Endothelial cell of umbilical vein (primary cell): ENCODE results near the gene PPP6R1. TPM values are rescaled to one million over a fixed set of nuclear protein-coding genes. Genes with fewer than 3 reads are reported as not detected.

Experiments used
- BruUV-seq: library from RNA; stranded (reverse); fragments of 400-500 nt; replicated peaks from 2 replicates; lab custom pipeline; 2021; lab: Mats Ljungman, UMichigan
- CTCF ChIA-PET: fragments of 300-600, 350-600 bp; sonication (Branson Sonifier 250); formaldehyde crosslinking; loops from one replicate; lab custom pipeline; 2021; ENCODE audit warnings: antibody characterized with exemption, inconsistent platforms; lab: Charles Lee
- POLR2A ChIA-PET: fragments of 300-600, 350-600 bp; sonication (Branson Sonifier 250); formaldehyde crosslinking; loops from one replicate; lab custom pipeline; 2021; ENCODE audit warnings: antibody characterized with exemption, inconsistent platforms; lab: Charles Lee
- DNase-seq: peaks from one replicate; pipeline ENCODE4 v3.0.0-alpha.2; 2011; ENCODE audit warnings: low read depth, low spot score
- FAIRE-seq: peaks from 2 replicates; lab custom pipeline; 2011; peaks lifted over from hg19 to GRCh38; lab: Jason Lieb, UNC
- H2AFZ ChIP-seq: 2 replicates; pipeline ENCODE4 v1.6.0; 2012; ENCODE audit warnings: low read depth, low read length, control low read depth, inconsistent platforms
- H3K27ac ChIP-seq: 2 replicates; pipeline ENCODE4 v1.5.1; 2011; ENCODE audit warnings: low read depth, mild to moderate bottlenecking, control low read depth, low read length, moderate library complexity; ENCODE audit not compliant: insufficient read depth
- H3K27me3 ChIP-seq, 2 experiments: 2 replicates each; pipeline versions ENCODE4 v1.6.0 to v1.6.1; 2011; ENCODE audit warnings: low read length in 2 of 2, mixed read lengths in 1 of 2; ENCODE audit not compliant: control insufficient read depth in 2 of 2, insufficient read depth in 2 of 2
- H3K36me3 ChIP-seq, 2 experiments: 2 replicates in 1 of 2; 3 replicates in 1 of 2; pipeline ENCODE4 v1.5.1; 2011; ENCODE audit warnings: low read length in 2 of 2, mild to moderate bottlenecking in 1 of 2, moderate library complexity in 1 of 2; ENCODE audit not compliant: control insufficient read depth in 2 of 2, insufficient read depth in 2 of 2; ENCODE audit errors: extremely low read depth in 1 of 2
- H3K4me1 ChIP-seq: 3 replicates; pipeline ENCODE4 v1.5.1; 2011; ENCODE audit warnings: mild to moderate bottlenecking, low read length; ENCODE audit not compliant: control insufficient read depth, insufficient read depth; ENCODE audit errors: extremely low read depth
- H3K4me2 ChIP-seq: 2 replicates; pipeline ENCODE4 v1.6.1; 2011; ENCODE audit warnings: low read length, control low read depth, mixed read lengths; ENCODE audit not compliant: insufficient read depth
- H3K4me3 ChIP-seq, 3 experiments: fragments of 200-600 bp in 1 of 3; sonication (generic), shearing (Covaris generic) in 1 of 3; replicated peaks in 1 of 3; 2 replicates each; pipeline ENCODE4 v1.5.1; 2011 to 2016; ENCODE audit warnings: control low read depth in 3 of 3, low read length in 3 of 3, mild to moderate bottlenecking in 2 of 3, inconsistent platforms in 1 of 3, low read depth in 1 of 3, moderate library complexity in 1 of 3; ENCODE audit not compliant: insufficient read depth in 1 of 3
- H3K79me2 ChIP-seq: 2 replicates; pipeline ENCODE4 v1.6.0; 2012; ENCODE audit warnings: low read length, inconsistent platforms; ENCODE audit not compliant: control insufficient read depth, insufficient read depth
- H3K9ac ChIP-seq: replicated peaks from 2 replicates; pipeline ENCODE3; 2011; ENCODE audit warnings: low read length, control low read depth; ENCODE audit not compliant: insufficient read depth; ENCODE audit errors: extremely low read depth
- H3K9me1 ChIP-seq: replicated peaks from 3 replicates; pipeline ENCODE4 v1.6.0; 2011; ENCODE audit warnings: mild to moderate bottlenecking, low read length; ENCODE audit not compliant: control insufficient read depth, insufficient read depth; ENCODE audit errors: extremely low read depth
- H3K9me3 ChIP-seq: replicated peaks from 2 replicates; pipeline ENCODE4 v1.5.1; 2012; ENCODE audit warnings: low read length, inconsistent platforms; ENCODE audit not compliant: control insufficient read depth, insufficient read depth
- H4K20me1 ChIP-seq: replicated peaks from 2 replicates; pipeline ENCODE3; 2011; ENCODE audit warnings: mild to moderate bottlenecking, low read length; ENCODE audit not compliant: control insufficient read depth, insufficient read depth; ENCODE audit errors: extremely low read depth
- EZH2 ChIP-seq: IDR thresholded peaks from 2 replicates; pipeline ENCODE4 v1.6.1; 2012; ENCODE audit warnings: borderline replicate concordance, low read depth, mild to moderate bottlenecking, moderate library complexity, low read length, inconsistent platforms; ENCODE audit not compliant: severe bottlenecking
- FOS ChIP-seq: IDR thresholded peaks from 2 replicates; pipeline ENCODE4 v1.6.1; 2011; ENCODE audit warnings: mild to moderate bottlenecking, low read length, moderate library complexity, borderline replicate concordance; ENCODE audit not compliant: insufficient read depth
- GATA2 ChIP-seq: IDR thresholded peaks from 2 replicates; pipeline ENCODE4 v1.7.0; 2011; ENCODE audit warnings: low read depth, mild to moderate bottlenecking, moderate library complexity, mixed read lengths, low read length; ENCODE audit not compliant: insufficient read length, insufficient read depth
- JUN ChIP-seq: IDR thresholded peaks from 2 replicates; pipeline ENCODE4 v1.6.1; 2011; ENCODE audit warnings: borderline replicate concordance, low read depth; ENCODE audit not compliant: insufficient read length, insufficient read depth
- MAX ChIP-seq: IDR thresholded peaks from 2 replicates; pipeline ENCODE4 v1.6.1; 2011; ENCODE audit not compliant: insufficient read depth, insufficient read length
- MYC ChIP-seq: IDR thresholded peaks from one replicate; pipeline ENCODE4 v1.6.1; 2011; ENCODE audit warnings: mild to moderate bottlenecking, low read depth, low read length
- POLR2A ChIP-seq: IDR thresholded peaks from 2 replicates; pipeline ENCODE4 v1.6.1; 2012; ENCODE audit warnings: low read depth, mild to moderate bottlenecking, control low read depth, low read length
- POLR2AphosphoS5 ChIP-seq: IDR thresholded peaks from 2 replicates; pipeline ENCODE4 v1.6.1; 2012; ENCODE audit warnings: low read depth, mild to moderate bottlenecking, control low read depth, low read length, moderate library complexity; ENCODE audit not compliant: insufficient read depth
- dilution Hi-C: fragments of 300-500 bp; cut with MboI; formaldehyde crosslinking; loops from one replicate; pipeline ENCODE4 v1.15.0; 2019; ENCODE audit warnings: low sequenced_read_pairs; ENCODE audit not compliant: extremely low pct_ligation_motif_present
- intact Hi-C: fragments of 100-400 bp; cut with micrococcal nuclease; formaldehyde crosslinking; loops from one replicate; pipeline ENCODE4 v1.10.0; 2022
- polyA plus RNA-seq, 4 experiments: library from polyadenylated mRNA; depleted of rRNA in 3 of 4; stranded (reverse) in 3 of 4; unstranded in 1 of 4; fragments of >200 nt; gene quantifications; 2 replicates each; pipeline versions ENCODE4 v1.2.1 to v1.2.3, GENCODE V29; 2011 to 2012; ENCODE audit warnings: missing spikeins in 1 of 4
- total RNA-seq: library from RNA; stranded (reverse); gene quantifications from 2 replicates; pipeline ENCODE4 v1.2.3, GENCODE V29; 2021
- TF ChIP-seq, protein P1 (sequence below), 2 donors: IDR thresholded peaks; 1 replicate in 1 of 2; 2 replicates in 1 of 2; pipeline ENCODE4 v1.5.1; 2011; ENCODE audit warnings: low read length in 2 of 2, mild to moderate bottlenecking in 2 of 2, moderate library complexity in 2 of 2, control low read depth in 1 of 2, inconsistent platforms in 1 of 2, low read depth in 1 of 2; ENCODE audit not compliant: insufficient read depth in 1 of 2; ENCODE audit errors: extremely low read depth in 1 of 2

The PPP6R1 gene
- total and polyA plus RNA-seq, 2 donors (not counting 3 experiments of a cell fraction or from before 2014, with no cell fraction given), result 35.7 to 71.8 TPM

GRCh38 chr19:55261671-55262126 lies 2.9 kb upstream of the PPP6R1 start:
- H3K79me2 ChIP-seq, result peaks cover 18% of the 10 kb centered on the region
- no peak overlapping the region for H2AFZ ChIP-seq
- no peak overlapping the region for H3K4me2 ChIP-seq
- no peak for FAIRE-seq
- no peaks in the 10 kb centered on the region for H3K36me3 ChIP-seq
- no TSS peak for BruUV-seq
- no peak for DNase-seq
- H4K20me1 ChIP-seq, result no peaks in the 10 kb centered on the region
- dilution Hi-C loops (no loop called here), intact Hi-C loops (no loop called here)
- no peak overlapping the region for H3K27ac ChIP-seq
- no peaks in the 10 kb centered on the region for H3K9me3 ChIP-seq
- TF ChIP-seq FOS, result no peak
- no peak for TF ChIP-seq POLR2A
- no peak for TF ChIP-seq GATA2
- TF ChIP-seq MAX, result no peak
- no peak for TF ChIP-seq POLR2AphosphoS5
- no peak for TF ChIP-seq EZH2
- TF ChIP-seq, protein P1, sequence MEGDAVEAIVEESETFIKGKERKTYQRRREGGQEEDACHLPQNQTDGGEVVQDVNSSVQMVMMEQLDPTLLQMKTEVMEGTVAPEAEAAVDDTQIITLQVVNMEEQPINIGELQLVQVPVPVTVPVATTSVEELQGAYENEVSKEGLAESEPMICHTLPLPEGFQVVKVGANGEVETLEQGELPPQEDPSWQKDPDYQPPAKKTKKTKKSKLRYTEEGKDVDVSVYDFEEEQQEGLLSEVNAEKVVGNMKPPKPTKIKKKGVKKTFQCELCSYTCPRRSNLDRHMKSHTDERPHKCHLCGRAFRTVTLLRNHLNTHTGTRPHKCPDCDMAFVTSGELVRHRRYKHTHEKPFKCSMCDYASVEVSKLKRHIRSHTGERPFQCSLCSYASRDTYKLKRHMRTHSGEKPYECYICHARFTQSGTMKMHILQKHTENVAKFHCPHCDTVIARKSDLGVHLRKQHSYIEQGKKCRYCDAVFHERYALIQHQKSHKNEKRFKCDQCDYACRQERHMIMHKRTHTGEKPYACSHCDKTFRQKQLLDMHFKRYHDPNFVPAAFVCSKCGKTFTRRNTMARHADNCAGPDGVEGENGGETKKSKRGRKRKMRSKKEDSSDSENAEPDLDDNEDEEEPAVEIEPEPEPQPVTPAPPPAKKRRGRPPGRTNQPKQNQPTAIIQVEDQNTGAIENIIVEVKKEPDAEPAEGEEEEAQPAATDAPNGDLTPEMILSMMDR (IDR thresholded peaks at IDR 0.05; ENCODE audit: extremely low read depth in 1 of 2, insufficient read depth in 1 of 2, low read depth in 1 of 2, low read length in 2 of 2), result no peak
- no peak for TF ChIP-seq MYC
- no peak for TF ChIP-seq JUN
- no peak overlapping the region for H3K4me3 ChIP-seq
- POLR2A ChIA-PET, result no interaction called here
- CTCF ChIA-PET, result no interaction called here
- H3K4me1 ChIP-seq, result peaks cover 16% of the 10 kb centered on the region
- no peak overlapping the region for H3K9ac ChIP-seq
- no peaks in the 10 kb centered on the region for H3K27me3 ChIP-seq
- no peaks in the 10 kb centered on the region for H3K9me1 ChIP-seq
